VCaP (cell line): ENCODE data around the gene ZNF414.
"Not testable (repeated sequence)": the region's sequence is repeated elsewhere in the genome, so short reads cannot be mapped to it uniquely, and the experiment has no call there.

Experiments
- H3K27ac ChIP-seq: fragments of 450-650 bp; 2 replicates; pipeline ENCODE4 v1.5.1; 2017
- TF ChIP-seq, protein P1 (sequence below): fragments of 450-650 bp; conservative IDR thresholded peaks from 2 replicates; pipeline ENCODE4 v1.5.1; 2017; ENCODE audit warnings: mild to moderate bottlenecking, moderate library complexity

ZNF414 gene, protein sequence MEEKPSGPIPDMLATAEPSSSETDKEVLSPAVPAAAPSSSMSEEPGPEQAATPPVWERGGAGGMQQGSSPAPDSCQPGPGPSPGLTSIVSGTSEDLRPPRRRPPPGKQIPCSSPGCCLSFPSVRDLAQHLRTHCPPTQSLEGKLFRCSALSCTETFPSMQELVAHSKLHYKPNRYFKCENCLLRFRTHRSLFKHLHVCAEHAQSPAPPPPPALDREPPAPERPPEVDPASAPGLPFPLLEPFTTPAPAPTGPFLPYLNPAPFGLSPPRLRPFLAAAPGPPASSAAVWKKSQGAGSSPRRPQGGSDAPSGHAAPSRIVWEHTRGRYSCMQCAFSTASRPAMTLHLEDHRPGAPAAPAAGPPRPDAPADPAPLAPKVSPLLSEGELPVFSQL

DNA sequence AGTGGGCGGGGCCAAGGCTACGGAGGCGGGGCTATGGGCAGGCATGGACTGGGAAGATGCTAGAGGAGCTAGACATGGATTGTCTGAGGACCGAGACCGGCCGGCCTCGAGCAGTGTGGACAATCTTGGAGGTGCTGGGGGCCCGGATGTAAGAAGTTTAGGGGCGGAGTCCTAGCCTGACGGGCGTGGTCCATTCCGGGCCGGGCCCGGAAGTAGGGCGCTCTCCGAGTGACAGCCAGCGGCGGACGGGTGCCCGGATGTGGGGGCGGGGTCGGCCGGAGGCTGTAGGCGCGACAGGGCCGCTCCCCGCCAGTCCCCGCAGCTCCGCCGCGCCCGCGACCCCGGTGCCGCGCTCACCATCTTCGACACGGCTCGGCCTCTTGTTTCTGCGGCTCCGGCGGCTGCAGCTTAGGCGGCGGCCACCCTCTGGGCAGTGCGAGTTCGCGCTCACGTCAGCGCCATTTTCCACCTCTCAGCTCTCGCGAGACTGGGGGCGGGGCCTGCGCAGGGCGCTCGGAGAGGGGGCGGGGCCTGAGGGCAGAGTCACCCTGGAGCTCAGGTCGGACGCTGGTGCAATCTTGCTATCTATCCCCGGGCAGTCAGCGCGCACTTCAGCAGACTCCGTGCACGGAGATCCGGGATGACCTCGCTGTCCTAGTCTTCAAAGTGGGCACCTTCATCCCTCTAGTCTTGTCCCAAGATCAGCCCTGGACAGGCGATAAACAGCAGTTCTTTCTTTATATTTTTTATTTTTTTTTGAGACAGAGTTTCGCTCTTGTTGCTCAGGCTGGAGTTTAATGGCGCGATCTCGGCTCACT is at the start of gene ZNF414:
TSS of gene ZNF414 (minus strand) at position 481 of the 818 bp plus-strand sequence. CDS start at position 360, 121 bp downstream.
- H3K27ac ChIP-seq, result peak within 1 kb of the TSS; percentile 90
- TF ChIP-seq, protein P1, sequence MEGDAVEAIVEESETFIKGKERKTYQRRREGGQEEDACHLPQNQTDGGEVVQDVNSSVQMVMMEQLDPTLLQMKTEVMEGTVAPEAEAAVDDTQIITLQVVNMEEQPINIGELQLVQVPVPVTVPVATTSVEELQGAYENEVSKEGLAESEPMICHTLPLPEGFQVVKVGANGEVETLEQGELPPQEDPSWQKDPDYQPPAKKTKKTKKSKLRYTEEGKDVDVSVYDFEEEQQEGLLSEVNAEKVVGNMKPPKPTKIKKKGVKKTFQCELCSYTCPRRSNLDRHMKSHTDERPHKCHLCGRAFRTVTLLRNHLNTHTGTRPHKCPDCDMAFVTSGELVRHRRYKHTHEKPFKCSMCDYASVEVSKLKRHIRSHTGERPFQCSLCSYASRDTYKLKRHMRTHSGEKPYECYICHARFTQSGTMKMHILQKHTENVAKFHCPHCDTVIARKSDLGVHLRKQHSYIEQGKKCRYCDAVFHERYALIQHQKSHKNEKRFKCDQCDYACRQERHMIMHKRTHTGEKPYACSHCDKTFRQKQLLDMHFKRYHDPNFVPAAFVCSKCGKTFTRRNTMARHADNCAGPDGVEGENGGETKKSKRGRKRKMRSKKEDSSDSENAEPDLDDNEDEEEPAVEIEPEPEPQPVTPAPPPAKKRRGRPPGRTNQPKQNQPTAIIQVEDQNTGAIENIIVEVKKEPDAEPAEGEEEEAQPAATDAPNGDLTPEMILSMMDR, result no peak

DNA sequence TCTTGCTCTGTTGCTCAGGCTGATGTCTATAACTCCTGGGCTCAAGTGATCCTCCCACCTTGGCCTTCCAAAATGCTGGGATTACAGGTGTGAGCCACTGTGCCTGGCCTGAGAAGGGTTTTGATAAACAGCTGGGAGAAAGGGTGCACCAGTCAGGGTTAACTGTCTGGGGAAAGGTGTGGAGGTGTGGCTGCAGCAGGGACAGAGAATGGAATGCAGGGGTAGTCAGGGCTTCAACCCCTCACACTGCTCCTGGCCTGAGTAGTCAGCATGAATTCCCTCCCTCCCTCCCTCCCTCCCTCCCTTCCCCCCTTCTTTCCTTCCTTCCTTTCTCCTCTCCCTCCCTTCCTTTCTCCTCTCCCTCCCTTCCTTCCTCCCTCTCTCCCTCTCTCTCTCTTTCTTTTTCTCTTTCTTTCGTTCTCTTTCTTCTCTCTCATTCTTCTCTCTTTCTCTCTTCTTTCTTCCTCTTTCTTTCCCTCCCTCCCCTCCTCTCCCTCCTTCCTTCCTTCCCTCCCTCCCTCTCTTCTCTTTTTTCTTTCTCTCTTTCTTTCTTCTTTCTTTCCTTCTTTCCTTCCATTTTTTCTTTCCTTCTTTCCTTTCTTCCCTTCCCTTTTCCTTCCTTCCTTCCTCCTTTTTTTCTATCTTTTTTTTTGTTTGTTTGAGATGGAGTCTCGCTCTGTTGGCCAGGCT is 47.3 kb upstream of the ZNF414 start:
- no peak overlapping the region for H3K27ac ChIP-seq
- TF ChIP-seq, protein P1, result no peak

DNA sequence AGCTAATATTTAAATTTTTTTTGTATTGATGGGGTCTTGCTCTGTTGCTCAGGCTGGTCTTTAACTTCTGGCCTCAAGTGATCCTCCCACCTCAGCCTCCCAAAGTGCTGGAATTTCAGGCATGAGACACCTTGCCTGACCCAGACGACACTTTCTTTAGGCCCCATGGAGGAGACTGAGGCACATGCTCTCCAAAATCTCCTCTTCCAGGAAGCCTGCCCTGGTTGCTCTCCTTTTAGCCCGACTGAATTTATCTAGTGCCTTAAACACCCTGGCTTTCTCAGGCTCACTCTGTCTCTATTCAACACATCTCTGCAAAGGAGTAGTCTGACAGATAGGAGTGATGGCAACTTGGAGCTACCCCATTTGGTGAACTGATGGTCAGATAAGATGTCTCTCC is 44.4 kb upstream of the ZNF414 start:
- H3K27ac ChIP-seq, result no peak overlapping the region
- TF ChIP-seq, protein P1, result no peak

DNA sequence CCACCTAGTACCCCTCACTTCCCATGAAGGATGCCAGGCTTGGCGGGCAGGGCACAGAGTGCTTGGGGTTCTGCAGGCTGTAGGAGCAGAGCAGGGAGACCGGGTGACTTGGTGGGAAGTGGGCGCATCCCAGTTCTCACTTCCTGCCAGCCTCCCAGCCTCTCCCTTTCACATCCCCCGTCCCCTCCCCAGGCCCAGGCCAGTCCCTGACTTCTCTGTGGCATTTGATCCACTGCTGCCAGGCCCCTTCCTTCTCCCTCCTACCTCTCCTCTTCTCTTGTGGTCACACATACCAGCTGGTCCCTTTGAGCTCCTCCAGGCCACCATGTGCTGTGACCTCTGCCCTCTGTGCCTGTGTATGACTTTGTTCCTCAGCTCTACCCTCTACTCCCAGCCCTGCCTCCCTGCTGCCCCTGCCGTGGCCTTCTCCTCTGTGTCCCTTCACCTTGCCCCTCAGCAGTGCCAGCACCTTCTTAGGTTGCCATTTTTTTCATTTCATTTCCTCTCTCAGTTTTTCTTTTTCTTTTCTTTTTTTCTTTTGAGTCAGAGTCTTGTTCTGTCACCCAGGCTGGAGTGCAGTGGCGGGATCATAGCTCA is 43.8 kb upstream of the ZNF414 start:
- H3K27ac ChIP-seq, result no peak overlapping the region
- TF ChIP-seq, protein P1, result no peak

DNA sequence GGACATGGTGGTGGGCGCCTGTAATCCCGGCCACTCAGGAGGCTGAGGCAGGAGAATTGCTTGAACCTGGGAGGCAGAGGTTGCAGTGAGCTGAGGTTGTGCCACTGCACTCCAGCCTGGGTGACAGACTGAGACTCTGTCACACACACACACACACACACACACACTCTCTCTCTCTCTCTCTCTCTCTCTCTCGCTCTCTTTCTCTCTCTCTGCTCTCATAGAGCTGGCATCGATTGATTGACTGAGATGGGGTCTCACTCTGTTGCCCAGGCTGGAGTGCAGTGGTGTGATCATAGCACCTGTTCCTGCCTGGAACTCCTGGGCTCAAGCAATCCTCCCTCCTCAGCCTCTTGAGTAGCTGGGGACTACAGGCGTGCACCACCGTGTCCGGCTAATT is 39.8 kb upstream of the ZNF414 start:
- H3K27ac ChIP-seq, result not testable (repeated sequence)

DNA sequence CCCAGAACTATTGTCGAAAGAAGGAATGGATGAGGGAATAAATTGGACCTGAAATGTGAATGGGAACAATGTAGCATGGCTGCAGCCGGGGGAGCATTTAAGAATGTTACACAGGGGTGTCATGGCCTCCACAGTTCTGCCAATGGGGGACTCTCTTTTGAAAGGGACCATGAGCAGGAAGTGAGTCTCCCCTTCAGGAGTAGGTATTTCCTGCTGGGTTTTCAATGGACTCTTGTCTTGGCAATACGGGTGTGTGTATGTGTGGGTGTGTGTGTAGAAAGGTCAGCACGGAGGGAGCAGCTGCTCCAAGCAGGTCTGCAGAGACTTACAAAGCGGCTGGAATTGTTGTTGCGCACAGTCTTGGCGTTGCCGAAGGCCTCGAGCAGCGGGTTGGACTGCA is 38.8 kb upstream of the ZNF414 start:
- no peak overlapping the region for H3K27ac ChIP-seq
- TF ChIP-seq, protein P1, result no peak

DNA sequence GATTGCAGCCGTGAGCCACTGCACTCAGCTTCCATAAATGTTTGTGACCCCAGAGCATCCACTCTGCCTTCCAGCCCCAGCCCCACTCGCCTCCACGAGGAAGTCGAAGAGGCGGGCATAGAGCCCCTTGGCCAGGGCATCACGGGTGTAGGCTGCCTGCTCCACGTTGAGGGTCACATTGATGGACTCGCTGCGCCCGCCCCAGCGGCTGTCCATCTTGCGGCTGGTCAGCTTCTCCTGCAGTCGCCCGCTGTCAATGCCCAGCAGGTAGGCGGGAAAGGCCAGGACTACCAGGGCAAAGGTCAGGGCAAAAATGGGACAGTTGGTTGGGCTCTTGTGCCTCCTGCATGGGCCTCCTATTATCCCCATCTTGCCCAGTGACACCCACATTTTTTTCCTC is 36.1 kb upstream of the ZNF414 start:
- TF ChIP-seq, protein P1, result no peak
- H3K27ac ChIP-seq, result no peak overlapping the region
